Upper lobe of left lung (tissue), 6 donors: ENCODE data around the gene POLK. TPM values are rescaled to one million over a fixed set of nuclear protein-coding genes. Genes with fewer than 3 reads are reported as not detected.
"Not testable (repeated sequence)": the region's sequence is repeated elsewhere in the genome, so short reads cannot be mapped to it uniquely, and the experiment has no call there.

Experiments used
- ATAC-seq, 2 donors: fragments of 200-7000 bp; cut with Tn5 transposase; one replicate each; pipeline ENCODE4 v1.9.1; 2022; ENCODE audit warnings: mild to moderate bottlenecking in 2 of 2, moderate library complexity in 2 of 2; ENCODE audit not compliant: low FRiP score in 2 of 2
- DNase-seq, 2 donors: peaks; one replicate each; pipeline ENCODE4 v3.0.0-alpha.2; 2019 to 2020
- H3K27ac ChIP-seq, 4 donors: fragments of 200-600 bp; sonication (generic); one replicate each; pipeline ENCODE4 v1.5.1; 2016 to 2019
- H3K27me3 ChIP-seq, 4 donors: fragments of 200-600 bp; sonication (generic); one replicate each; pipeline ENCODE4 v1.5.1; 2017 to 2019
- H3K36me3 ChIP-seq, 4 donors: fragments of 200-600 bp; sonication (generic); one replicate each; pipeline ENCODE4 v1.5.1; 2016 to 2019
- H3K4me1 ChIP-seq, 4 donors: fragments of 200-600 bp; sonication (generic); one replicate each; pipeline ENCODE4 v1.5.1; 2018 to 2019
- H3K4me3 ChIP-seq, 4 donors: fragments of 200-600 bp; sonication (generic); one replicate each; pipeline ENCODE4 v1.5.1; 2017 to 2019; ENCODE audit warnings: mild to moderate bottlenecking in 2 of 4, moderate library complexity in 1 of 4
- H3K9me3 ChIP-seq, 4 donors: fragments of 200-600 bp; sonication (generic); one replicate each; pipeline ENCODE4 v1.5.1; 2018 to 2019
- EP300 ChIP-seq, 4 donors: sonication (generic); formaldehyde crosslinking; IDR thresholded peaks; one replicate each; pipeline ENCODE4 v1.5.1; 2017; ENCODE audit warnings: antibody characterized with exemption in 4 of 4, control low read depth in 2 of 4
- POLR2A ChIP-seq, 4 donors: fragments of 450-650 bp; IDR thresholded peaks; one replicate each; pipeline ENCODE4 v1.5.1; 2016 to 2017; ENCODE audit warnings: antibody characterized with exemption in 4 of 4, mild to moderate bottlenecking in 2 of 4
- POLR2AphosphoS5 ChIP-seq, 2 donors: sonication (generic); formaldehyde crosslinking; IDR thresholded peaks; one replicate each; pipeline ENCODE4 v1.5.1; 2017; ENCODE audit warnings: antibody characterized with exemption in 2 of 2
- WGBS, 2 donors: methylation state at CpG; one replicate each; pipeline ENCODE4 v1.1.5; 2017 to 2018; 5-methylcytosine and 5-hydroxymethylcytosine counted together
- total RNA-seq, 6 donors: library from RNA; depleted of rRNA in 4 of 6; stranded (reverse); fragments of >200 nt in 4 of 6; gene quantifications; one replicate each; pipeline versions ENCODE4 v1.1.0 to v1.2.1, GENCODE V29; 2016 to 2021
- TF ChIP-seq, protein P1 (sequence below), 6 experiments: fragments of 450-650 bp in 4 of 6; fragments of 200-600 bp in 2 of 6; sonication (generic) in 2 of 6; IDR thresholded peaks; one replicate each; pipeline ENCODE4 v1.5.1; 2016 to 2019; ENCODE audit warnings: antibody characterized with exemption in 6 of 6
- donor health status: DM: no; HTN: no; CAD: no; lungs with moderate emphysema.
- donor health status: DM: no; HTN: yes; CAD: no; lungs with severe emphysema.

POLK gene
- total RNA-seq, 6 donors from 2014 or later: 19.2 to 55.3 (median 29.6) TPM

DNA sequence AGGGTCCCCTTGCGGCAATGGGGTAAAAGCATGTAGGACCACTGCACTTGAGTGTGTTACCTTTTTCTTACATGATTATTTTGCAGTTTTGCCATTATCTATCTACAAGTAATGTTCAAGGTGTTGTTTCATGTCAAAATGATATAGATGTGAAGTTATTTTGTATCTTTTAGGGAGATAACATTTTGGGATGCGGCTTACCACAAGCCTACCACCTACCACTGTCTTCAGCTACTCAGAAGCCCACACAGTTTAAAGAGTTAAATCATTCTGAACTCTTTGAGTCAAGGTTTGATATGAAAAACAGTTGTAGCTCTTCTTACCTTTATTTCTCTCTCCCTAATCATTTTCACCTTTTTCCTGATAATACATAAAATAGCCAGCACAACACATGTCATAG lies 20.1 kb upstream of the POLK start:
- Histone ChIP-seq H3K36me3 (peaks cover 0 to 16% (median 4%) of the 10 kb centered on the region in 4 donors), H3K9me3 (no peaks in the 10 kb centered on the region), H3K4me1 (no peaks in the 10 kb centered on the region), H3K27me3 (no peaks in the 10 kb centered on the region), H3K27ac (no peak overlapping the region), H3K4me3 (no peak overlapping the region)
- no peak for DNase-seq
- WGBS, 2 donors: 98% methylated on average over 2 of the region's 2 CpGs
- ATAC-seq: no peak
- TF ChIP-seq POLR2A (IDR thresholded peaks at IDR 0.05) (no peak), EP300 (IDR thresholded peaks at IDR 0.05) (no peak)

DNA sequence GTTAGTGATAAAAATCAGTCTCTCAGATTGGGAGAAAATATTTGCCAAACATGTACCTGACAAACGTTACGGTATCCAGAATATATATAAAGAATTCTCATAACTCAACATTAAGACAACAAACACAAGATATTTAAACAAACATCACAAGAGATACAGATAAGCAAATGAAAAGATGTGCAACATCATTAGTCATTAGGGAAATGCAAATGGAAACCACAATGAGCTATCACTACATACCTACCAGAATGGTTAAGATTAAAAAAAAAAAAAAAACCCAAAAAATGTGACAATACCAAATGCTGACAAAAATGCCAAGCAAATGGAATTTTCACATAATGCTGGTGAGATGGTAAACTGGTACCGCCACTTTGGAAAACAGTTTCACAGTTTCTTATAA lies 15.7 kb upstream of the POLK start:
- H3K27ac ChIP-seq: no peak overlapping the region
- peaks cover 0 to 27% (median 10%) of the 10 kb centered on the region in 4 donors for H3K36me3 ChIP-seq
- TF ChIP-seq, protein P1, sequence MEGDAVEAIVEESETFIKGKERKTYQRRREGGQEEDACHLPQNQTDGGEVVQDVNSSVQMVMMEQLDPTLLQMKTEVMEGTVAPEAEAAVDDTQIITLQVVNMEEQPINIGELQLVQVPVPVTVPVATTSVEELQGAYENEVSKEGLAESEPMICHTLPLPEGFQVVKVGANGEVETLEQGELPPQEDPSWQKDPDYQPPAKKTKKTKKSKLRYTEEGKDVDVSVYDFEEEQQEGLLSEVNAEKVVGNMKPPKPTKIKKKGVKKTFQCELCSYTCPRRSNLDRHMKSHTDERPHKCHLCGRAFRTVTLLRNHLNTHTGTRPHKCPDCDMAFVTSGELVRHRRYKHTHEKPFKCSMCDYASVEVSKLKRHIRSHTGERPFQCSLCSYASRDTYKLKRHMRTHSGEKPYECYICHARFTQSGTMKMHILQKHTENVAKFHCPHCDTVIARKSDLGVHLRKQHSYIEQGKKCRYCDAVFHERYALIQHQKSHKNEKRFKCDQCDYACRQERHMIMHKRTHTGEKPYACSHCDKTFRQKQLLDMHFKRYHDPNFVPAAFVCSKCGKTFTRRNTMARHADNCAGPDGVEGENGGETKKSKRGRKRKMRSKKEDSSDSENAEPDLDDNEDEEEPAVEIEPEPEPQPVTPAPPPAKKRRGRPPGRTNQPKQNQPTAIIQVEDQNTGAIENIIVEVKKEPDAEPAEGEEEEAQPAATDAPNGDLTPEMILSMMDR (IDR thresholded peaks at IDR 0.05): no peak
- TF ChIP-seq POLR2AphosphoS5 (IDR thresholded peaks at IDR 0.05) (no peak), POLR2A (IDR thresholded peaks at IDR 0.05) (no peak), EP300 (IDR thresholded peaks at IDR 0.05) (no peak)
- no peak overlapping the region for H3K4me3 ChIP-seq
- no peaks in the 10 kb centered on the region for H3K27me3 ChIP-seq
- WGBS, 2 donors: 93 to 96% methylated on average over 3 of the region's 3 CpGs
- H3K9me3 ChIP-seq: no peaks in the 10 kb centered on the region
- DNase-seq (no peak), ATAC-seq (no peak)
- H3K4me1 ChIP-seq: no peaks in the 10 kb centered on the region

DNA sequence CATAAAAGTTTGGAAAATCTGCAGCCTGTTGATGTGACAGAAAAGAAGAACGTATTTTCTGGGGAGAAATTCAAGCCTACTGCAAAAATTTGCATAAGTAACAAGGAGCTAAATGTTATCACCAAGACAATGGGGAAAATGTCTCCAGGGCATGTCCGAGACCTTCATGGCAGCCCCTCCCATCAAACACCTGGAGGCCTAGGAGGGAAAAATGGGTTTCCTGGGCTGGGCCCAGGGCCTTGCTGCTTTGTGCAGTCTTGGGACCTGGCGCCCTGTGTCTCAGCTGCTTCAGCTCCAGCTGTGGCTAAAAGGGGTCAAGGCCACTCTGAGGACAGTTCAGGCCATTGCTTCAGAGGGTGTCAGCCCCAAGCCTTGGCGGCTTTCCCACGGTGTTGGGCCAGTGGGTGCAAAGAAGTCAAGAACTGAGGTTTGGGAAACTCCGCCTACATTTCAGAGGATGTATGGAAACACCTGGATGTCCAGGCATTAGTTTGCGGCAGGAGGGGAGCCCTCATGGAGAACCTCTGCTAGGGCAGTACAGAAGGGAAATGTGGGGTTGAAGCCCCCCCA lies 13.4 kb upstream of the POLK start:
- WGBS, 2 donors: 95% methylated on average over 7 of the region's 7 CpGs
- H3K36me3 ChIP-seq: peaks cover 0 to 14% (median 6%) of the 10 kb centered on the region in 4 donors
- no peaks in the 10 kb centered on the region for H3K27me3 ChIP-seq
- no peaks in the 10 kb centered on the region for H3K4me1 ChIP-seq
- H3K9me3 ChIP-seq: no peaks in the 10 kb centered on the region
- TF ChIP-seq POLR2A (IDR thresholded peaks at IDR 0.05): no peak
- TF ChIP-seq, protein P1 (IDR thresholded peaks at IDR 0.05): no peak
- TF ChIP-seq EP300 (IDR thresholded peaks at IDR 0.05): no peak
- TF ChIP-seq POLR2AphosphoS5 (IDR thresholded peaks at IDR 0.05): no peak
- DNase-seq (no peak), ATAC-seq (no peak)
- H3K27ac ChIP-seq: no peak overlapping the region
- no peak overlapping the region for H3K4me3 ChIP-seq

DNA sequence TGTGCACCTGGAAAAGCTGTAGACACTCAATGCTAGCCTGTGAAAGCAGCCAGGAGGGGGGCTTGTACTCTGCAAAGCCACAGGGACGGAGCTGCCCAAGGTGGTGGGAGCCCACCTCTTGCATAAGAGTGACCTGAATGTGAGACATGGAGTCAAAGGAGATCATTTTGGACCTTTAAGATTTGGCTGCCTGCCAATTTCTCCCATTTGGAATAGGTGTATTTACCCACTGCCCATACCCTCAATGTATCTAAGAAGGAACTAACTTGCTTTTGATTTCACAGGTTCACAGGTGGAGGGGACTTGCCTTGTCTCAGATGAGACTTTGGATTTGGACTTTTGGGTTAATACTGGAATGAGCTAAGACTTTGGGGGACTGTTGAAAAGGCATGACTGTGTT lies 12.8 kb upstream of the POLK start:
- H3K9me3 ChIP-seq, H3K4me1 ChIP-seq, H3K27ac ChIP-seq, DNase-seq, ATAC-seq, H3K4me3 ChIP-seq, H3K27me3 ChIP-seq: not testable (repeated sequence)
- WGBS, 2 donors: 100% methylated on average over 1 of the region's 1 CpG
- H3K36me3 ChIP-seq: peaks cover under 1 to 14% (median 6%) of the 10 kb centered on the region in 4 donors

DNA sequence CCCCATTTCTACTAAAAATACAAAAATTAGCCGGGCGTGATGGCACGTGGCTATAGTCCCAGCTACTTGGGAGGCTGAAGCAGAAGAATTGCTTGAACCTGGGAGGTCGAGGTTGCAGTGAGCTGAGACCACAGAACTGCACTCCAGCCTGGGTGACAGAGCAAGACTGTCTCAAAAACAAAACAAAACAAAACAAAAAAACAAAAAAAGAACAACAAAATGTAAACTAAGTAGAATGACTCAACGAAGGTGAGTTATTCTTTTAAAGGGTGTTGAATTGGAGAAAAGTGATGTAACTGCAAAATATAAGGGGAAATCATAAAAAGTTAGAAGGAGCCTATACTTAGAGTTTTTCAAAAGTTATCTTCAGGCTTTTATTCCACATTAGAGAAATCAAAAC lies 6.6 kb upstream of the POLK start:
- not testable (repeated sequence) for H3K36me3 ChIP-seq, DNase-seq, H3K27ac ChIP-seq, H3K9me3 ChIP-seq, H3K4me3 ChIP-seq, H3K27me3 ChIP-seq, ATAC-seq
- H3K4me1 ChIP-seq: peaks cover 17 to 30% (median 22%) of the 10 kb centered on the region in 4 donors
- 91 to 92% methylated on average over 5 of the region's 5 CpGs for WGBS, 2 donors

DNA sequence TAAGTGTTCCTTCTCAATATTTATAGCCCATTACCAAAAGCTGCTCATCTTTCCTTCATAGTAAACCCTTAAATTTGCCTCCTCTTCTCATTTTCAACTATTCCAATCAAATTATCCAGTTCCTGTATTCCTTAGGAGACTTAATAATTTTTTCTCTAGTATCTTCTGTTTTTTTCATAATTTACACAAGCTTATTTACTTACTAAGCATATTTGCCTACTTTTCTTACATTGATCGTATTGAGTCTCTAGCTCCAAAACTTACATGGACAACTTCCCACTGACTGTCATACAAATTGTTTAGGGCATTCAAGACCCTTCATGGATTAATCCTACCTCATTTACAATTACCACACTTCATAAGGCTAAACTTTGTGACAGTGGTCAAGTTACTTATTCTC lies 3.9 kb upstream of the POLK start:
- H3K4me3 ChIP-seq: no peak overlapping the region
- peaks cover 0 to 3% (median 0%) of the 10 kb centered on the region in 4 donors for H3K36me3 ChIP-seq
- DNase-seq (no peak), ATAC-seq (no peak)
- H3K27me3 ChIP-seq: no peaks in the 10 kb centered on the region
- H3K27ac ChIP-seq: no peak overlapping the region
- H3K9me3 ChIP-seq: no peaks in the 10 kb centered on the region
- 89% methylated on average over 1 of the region's 1 CpG for WGBS, 2 donors
- peaks cover 22 to 39% (median 26%) of the 10 kb centered on the region in 4 donors for H3K4me1 ChIP-seq
- TF ChIP-seq, protein P1 (IDR thresholded peaks at IDR 0.05): no peak
